DMS114 treated with DMSO at 0.1 percent for 48 hours (cell line): Measurements from ENCODE around the gene KCNAB1.
"Not testable (repeated sequence)": the region's sequence is repeated elsewhere in the genome, so short reads cannot be mapped to it uniquely, and the experiment has no call there.

Experiments
- DNase-seq: peaks from one replicate; lab custom pipeline; 2025; ENCODE audit not compliant: unreplicated experiment; lab: John Stamatoyannopoulos, UW

Gene KCNAB1

GRCh38 chr3:156137397-156137796 is 17.0 kb downstream of the KCNAB1 start:
- not testable (repeated sequence) for DNase-seq

- DNase-seq = no peak
These were observed 19.7 kb downstream of the KCNAB1 start for GRCh38 chr3:156140001-156140595.

- DNase-seq = no peak
These were observed 22.3 kb downstream of the KCNAB1 start for GRCh38 chr3:156142702-156143101.

- DNase-seq = no peak
These were observed 22.8 kb downstream of the KCNAB1 start for GRCh38 chr3:156143136-156143535.

GRCh38 chr3:156144060-156144459 is 23.7 kb downstream of the KCNAB1 start:
- DNase-seq = no peak

- no peak for DNase-seq
These were observed 25.5 kb downstream of the KCNAB1 start for GRCh38 chr3:156145866-156146265.

- no peak for DNase-seq
These were observed 28.1 kb downstream of the KCNAB1 start for GRCh38 chr3:156148345-156148945.

GRCh38 chr3:156148946-156149381 is 28.6 kb downstream of the KCNAB1 start:
- no peak for DNase-seq

GRCh38 chr3:156149876-156150275 is 29.5 kb downstream of the KCNAB1 start:
- no peak for DNase-seq

GRCh38 chr3:156150434-156151066 is 30.2 kb downstream of the KCNAB1 start:
- DNase-seq = peak; percentile 61

GRCh38 chr3:156151824-156152428 is 31.5 kb downstream of the KCNAB1 start:
- DNase-seq = no peak

GRCh38 chr3:156158656-156159295 is 38.4 kb downstream of the KCNAB1 start:
- DNase-seq = no peak

- no peak for DNase-seq
These were observed 40.3 kb downstream of the KCNAB1 start for GRCh38 chr3:156160647-156161046.

- DNase-seq = no peak
These were observed 40.8 kb downstream of the KCNAB1 start for GRCh38 chr3:156161172-156161571.

GRCh38 chr3:156163848-156164247 is 43.5 kb downstream of the KCNAB1 start:
- DNase-seq = no peak

GRCh38 chr3:156166808-156167207 is 46.4 kb downstream of the KCNAB1 start:
- DNase-seq = no peak

- no peak for DNase-seq
These were observed 50.2 kb downstream of the KCNAB1 start for GRCh38 chr3:156170571-156170970.

- no peak for DNase-seq
These were observed 51.2 kb downstream of the KCNAB1 start for GRCh38 chr3:156171281-156172267.

- no peak for DNase-seq
These were observed 52.2 kb downstream of the KCNAB1 start for GRCh38 chr3:156172536-156172935.

- DNase-seq = peak; percentile 17
These were observed 54.0 kb downstream of the KCNAB1 start for GRCh38 chr3:156174229-156174847.
